H1 (cell line): ENCODE data around the gene SLC38A2. TPM values are rescaled to one million over a fixed set of nuclear protein-coding genes. Genes with fewer than 3 reads are reported as not detected.

ENCODE experiments used
- CTCF ChIA-PET: fragments of 300-600 bp; sonication (Branson Sonifier 250); formaldehyde crosslinking; loops from one replicate; lab custom pipeline; 2021; ENCODE audit not compliant: partially characterized antibody; lab: Charles Lee
- POLR2A ChIA-PET: fragments of 300-600 bp; sonication (Branson Sonifier 250); formaldehyde crosslinking; loops from one replicate; lab custom pipeline; 2021; ENCODE audit warnings: inconsistent platforms; ENCODE audit not compliant: partially characterized antibody; lab: Charles Lee
- DNase-seq, 2 experiments: peaks; one replicate each; pipeline versions ENCODE4 v3.0.0 to v3.0.0-alpha.2; 2010 to 2022; ENCODE audit warnings: low spot score in 2 of 2, low read depth in 1 of 2, mixed read lengths in 1 of 2
- FAIRE-seq: peaks from 2 replicates; lab custom pipeline; 2011; peaks lifted over from hg19 to GRCh38; lab: Jason Lieb, UNC
- H2AFZ ChIP-seq: 2 replicates; pipeline ENCODE4 v1.8.1; 2012; ENCODE audit warnings: low read length, inconsistent platforms
- H2AK5ac ChIP-seq: 2 replicates; pipeline ENCODE4 v1.6.1; 2013; ENCODE audit warnings: low read depth, low read length
- H2BK120ac ChIP-seq: replicated peaks from 2 replicates; pipeline ENCODE3; 2013; ENCODE audit warnings: low read depth, low read length, inconsistent platforms
- H2BK12ac ChIP-seq: 2 replicates; pipeline ENCODE4 v1.6.1; 2013; ENCODE audit warnings: low read depth, low read length
- H2BK15ac ChIP-seq: 2 replicates; pipeline ENCODE4 v1.6.1; 2013; ENCODE audit warnings: low read length
- H2BK20ac ChIP-seq: 2 replicates; pipeline ENCODE4 v1.6.1; 2013; ENCODE audit warnings: low read length
- H2BK5ac ChIP-seq: 2 replicates; pipeline ENCODE4 v1.6.1; 2013; ENCODE audit warnings: low read depth, low read length
- H3K14ac ChIP-seq: 2 replicates; pipeline ENCODE4 v1.6.1; 2013; ENCODE audit warnings: inconsistent platforms; ENCODE audit not compliant: insufficient read length
- H3K18ac ChIP-seq: 2 replicates; pipeline ENCODE4 v1.6.1; 2013; ENCODE audit warnings: low read length; ENCODE audit errors: extremely low read depth
- H3K23ac ChIP-seq: 2 replicates; pipeline ENCODE4 v1.6.1; 2013; ENCODE audit warnings: inconsistent platforms; ENCODE audit not compliant: insufficient read length
- H3K23me2 ChIP-seq: 2 replicates; pipeline ENCODE4 v1.6.1; 2013; ENCODE audit warnings: low read depth, low read length
- H3K27ac ChIP-seq: 2 replicates; pipeline ENCODE4 v1.6.1; 2011; ENCODE audit warnings: low read depth, low read length, inconsistent platforms
- H3K27me3 ChIP-seq, 4 experiments: replicated peaks in 1 of 4; 1 replicate in 1 of 4; 2 replicates in 3 of 4; pipeline versions ENCODE4 v1.6.1 to v1.8.1; 2011 to 2013; ENCODE audit warnings: low read length in 3 of 4, mild to moderate bottlenecking in 3 of 4, inconsistent platforms in 2 of 4, mixed read lengths in 2 of 4, moderate library complexity in 1 of 4; ENCODE audit not compliant: control insufficient read depth in 3 of 4, insufficient read depth in 3 of 4; ENCODE audit errors: extremely low read depth in 1 of 4
- H3K36me3 ChIP-seq, 4 experiments: 2 replicates each; pipeline versions ENCODE4 v1.6.1 to v1.8.1; 2011 to 2013; ENCODE audit warnings: mild to moderate bottlenecking in 4 of 4, low read length in 3 of 4, moderate library complexity in 2 of 4, control low read depth in 1 of 4, inconsistent platforms in 1 of 4; ENCODE audit not compliant: insufficient read depth in 4 of 4, control insufficient read depth in 2 of 4
- H3K4ac ChIP-seq: replicated peaks from 2 replicates; pipeline ENCODE3; 2013; ENCODE audit warnings: low read length, low read depth, mixed read lengths, inconsistent platforms; ENCODE audit not compliant: insufficient read length
- H3K4me1 ChIP-seq, 4 experiments: replicated peaks in 1 of 4; 1 replicate in 1 of 4; 2 replicates in 3 of 4; pipeline versions ENCODE4 v1.6.1 to v1.8.1; 2011 to 2013; ENCODE audit warnings: low read length in 3 of 4, inconsistent platforms in 2 of 4, mixed read lengths in 1 of 4; ENCODE audit not compliant: insufficient read depth in 4 of 4, control insufficient read depth in 3 of 4
- H3K4me2 ChIP-seq, 2 experiments: 2 replicates each; pipeline versions ENCODE4 v1.6.1 to v1.8.1; 2011 to 2013; ENCODE audit warnings: low read depth in 2 of 2, low read length in 2 of 2, control low read depth in 1 of 2, inconsistent platforms in 1 of 2, mild to moderate bottlenecking in 1 of 2; ENCODE audit not compliant: insufficient read depth in 1 of 2
- H3K4me3 ChIP-seq, 4 experiments: fragments of 200-600, 300-600 bp in 1 of 4; sonication (generic), shearing (Covaris generic), sonication (Bioruptor Twin) in 1 of 4; 2 replicates each; pipeline versions ENCODE4 v1.5.1 to v1.8.1; 2011 to 2016; ENCODE audit warnings: low read length in 4 of 4, low read depth in 3 of 4, control low read depth in 2 of 4, inconsistent platforms in 2 of 4, mild to moderate bottlenecking in 2 of 4, mixed read lengths in 1 of 4, moderate library complexity in 1 of 4; ENCODE audit not compliant: insufficient read depth in 2 of 4; ENCODE audit errors: extremely low read depth in 1 of 4
- H3K56ac ChIP-seq: replicated peaks from 2 replicates; pipeline ENCODE3; 2013; ENCODE audit warnings: low read depth, mild to moderate bottlenecking, mixed read lengths, low read length, inconsistent platforms; ENCODE audit not compliant: insufficient read length
- H3K79me1 ChIP-seq: 2 replicates; pipeline ENCODE4 v1.6.1; 2013; ENCODE audit warnings: low read depth, low read length, control low read depth
- H3K79me2 ChIP-seq, 2 experiments: 2 replicates each; pipeline versions ENCODE4 v1.6.1 to v1.8.1; 2012 to 2013; ENCODE audit warnings: low read length in 2 of 2, mild to moderate bottlenecking in 2 of 2, inconsistent platforms in 1 of 2; ENCODE audit not compliant: insufficient read depth in 2 of 2, control insufficient read depth in 1 of 2
- H3K9ac ChIP-seq, 4 experiments: replicated peaks in 1 of 4; 1 replicate in 1 of 4; 2 replicates in 3 of 4; pipeline versions ENCODE4 v1.6.1 to v1.8.1; 2011 to 2013; ENCODE audit warnings: low read depth in 3 of 4, low read length in 3 of 4, control low read depth in 2 of 4, mild to moderate bottlenecking in 2 of 4, moderate library complexity in 2 of 4, inconsistent platforms in 1 of 4; ENCODE audit errors: extremely low read depth in 1 of 4
- H3K9me3 ChIP-seq, 2 experiments: 2 replicates each; pipeline versions ENCODE4 v1.6.1 to v1.8.1; 2012 to 2013; ENCODE audit warnings: mild to moderate bottlenecking in 2 of 2, moderate library complexity in 2 of 2, control low read depth in 1 of 2, inconsistent platforms in 1 of 2, low read depth in 1 of 2, low read length in 1 of 2, mixed read lengths in 1 of 2; ENCODE audit not compliant: insufficient read depth in 2 of 2
- H4K20me1 ChIP-seq, 2 experiments: replicated peaks in 1 of 2; 2 replicates each; pipeline versions ENCODE3 to v1.8.1; 2011 to 2013; ENCODE audit warnings: inconsistent platforms in 2 of 2, low read length in 2 of 2, mild to moderate bottlenecking in 1 of 2; ENCODE audit not compliant: insufficient read depth in 2 of 2, control insufficient read depth in 1 of 2
- H4K5ac ChIP-seq: 2 replicates; pipeline ENCODE4 v1.6.1; 2013; ENCODE audit warnings: low read length, low read depth, mixed read lengths, inconsistent platforms; ENCODE audit not compliant: insufficient read length
- H4K8ac ChIP-seq: 2 replicates; pipeline ENCODE4 v1.8.0; 2013; ENCODE audit warnings: mild to moderate bottlenecking, moderate library complexity, low read length, inconsistent platforms; ENCODE audit not compliant: insufficient read depth; ENCODE audit errors: extremely low read depth
- H4K91ac ChIP-seq: replicated peaks from 2 replicates; pipeline ENCODE3; 2013; ENCODE audit warnings: low read length, mixed read lengths, inconsistent platforms; ENCODE audit not compliant: insufficient read length
- CTBP2 ChIP-seq: IDR thresholded peaks from 2 replicates; pipeline ENCODE4 v1.7.0; 2011; ENCODE audit warnings: borderline replicate concordance, mild to moderate bottlenecking, moderate library complexity, mixed read lengths, low read length; ENCODE audit not compliant: insufficient read depth, insufficient read length
- CTCF ChIP-seq, 3 experiments: IDR thresholded peaks; 1 replicate in 2 of 3; 2 replicates in 1 of 3; pipeline versions ENCODE4 v1.5.1 to v1.6.1; 2011; ENCODE audit warnings: low read length in 3 of 3, mild to moderate bottlenecking in 3 of 3, inconsistent platforms in 2 of 3, low read depth in 1 of 3, moderate library complexity in 1 of 3; ENCODE audit not compliant: insufficient read depth in 1 of 3; ENCODE audit errors: control extremely low read depth in 1 of 3
- EP300 ChIP-seq, 2 experiments: IDR thresholded peaks; 1 replicate in 1 of 2; 2 replicates in 1 of 2; pipeline ENCODE4 v1.6.1; 2011 to 2012; ENCODE audit warnings: low read depth in 2 of 2, low read length in 2 of 2, mild to moderate bottlenecking in 2 of 2, borderline replicate concordance in 1 of 2, inconsistent platforms in 1 of 2, moderate library complexity in 1 of 2
- GTF2F1 ChIP-seq: IDR thresholded peaks from 2 replicates; pipeline ENCODE4 v1.6.1; 2012; ENCODE audit warnings: low read depth, low read length, improper control_type of control experiment, borderline replicate concordance
- NRF1 ChIP-seq: IDR thresholded peaks from 2 replicates; pipeline ENCODE4 v1.6.1; 2011; ENCODE audit warnings: mild to moderate bottlenecking, low read depth, low read length, improper control_type of control experiment
- PHF8 ChIP-seq: fragments of 200-600 bp; sonication (generic); conservative IDR thresholded peaks from 2 replicates; pipeline ENCODE4 v1.7.1; 2012; ENCODE audit warnings: low read depth, mild to moderate bottlenecking, inconsistent platforms, low read length, moderate library complexity
- POLR2AphosphoS5 ChIP-seq: IDR thresholded peaks from 2 replicates; pipeline ENCODE4 v1.6.1; 2011; ENCODE audit warnings: low read depth, low read length
- RFX5 ChIP-seq: IDR thresholded peaks from 2 replicates; pipeline ENCODE4 v1.6.1; 2011; ENCODE audit warnings: low read depth, low read length, improper control_type of control experiment, borderline replicate concordance
- SIRT6 ChIP-seq: IDR thresholded peaks from one replicate; pipeline ENCODE4 v1.7.1; 2012; ENCODE audit warnings: low read length, inconsistent platforms
- SIX5 ChIP-seq: IDR thresholded peaks from 2 replicates; pipeline ENCODE4 v1.6.1; 2011; ENCODE audit warnings: mild to moderate bottlenecking, low read depth, low read length
- WGBS, 2 experiments: shearing (Covaris generic) in 1 of 2; methylation state at CpG; one replicate each; pipeline versions ENCODE4 v1.1.6 to v1.1.7; 2013 to 2015; ENCODE audit warnings: low lambda C conversion rate in 2 of 2, mixed read lengths in 2 of 2, inconsistent platforms in 1 of 2, low coverage in 1 of 2, missing lambda C conversion rate in 1 of 2; ENCODE audit not compliant: insufficient replicate concordance in 2 of 2, insufficient coverage in 1 of 2, insufficient read length in 1 of 2; ENCODE audit errors: extremely low coverage in 1 of 2, missing lambda C conversion rate in 1 of 2; 5-methylcytosine and 5-hydroxymethylcytosine counted together
- polyA plus RNA-seq, 7 experiments: library from polyadenylated mRNA; depleted of rRNA in 3 of 7; stranded (reverse) in 5 of 7; unstranded in 2 of 7; fragments of >200 nt in 5 of 7; fragments of 200-250 nt in 2 of 7; gene quantifications; 1 replicate in 5 of 7; 2 replicates in 1 of 7; 4 replicates in 1 of 7; pipeline versions ENCODE4 v1.2.1 to v1.2.3, GENCODE V29; 2011 to 2013; ENCODE audit warnings: missing spikeins in 2 of 7, mixed read lengths in 2 of 7
- total RNA-seq: library from RNA; stranded (reverse); fragmentation: NEBNext Ultra II Directional; extraction: Animal tissue kit (Norgen Biotek cat#: 25700); gene quantifications from 2 replicates; pipeline ENCODE4 v1.2.1, GENCODE V29; 2021

The SLC38A2 gene
- total and polyA plus RNA-seq, 2 of the 8 experiments (the other 6 are each of a cell fraction or from before 2014, with no cell fraction given): 163 to 684 TPM

GRCh38 chr12:46388427-46389021 lies 16.0 kb upstream of the SLC38A2 start:
- Histone ChIP-seq H3K56ac (no peak overlapping the region), H3K4me1 (peaks cover 10 to 40% (median 24%) of the 10 kb centered on the region in 4 experiments), H3K27ac (no peak overlapping the region), H2BK12ac (no peak overlapping the region), H3K23ac (no peak overlapping the region), H3K14ac (no peak overlapping the region), H3K4me3 (no peak overlapping the region), H3K9ac (no peak overlapping the region), H3K4ac (no peak overlapping the region), H4K8ac (no peak overlapping the region), H2AFZ (no peak overlapping the region), H3K18ac (no peak overlapping the region; the same call in 1 of the 2 replicates), H3K4me2 (no peak overlapping the region; a peak in 1 of 4 replicates), H2BK20ac (no peak overlapping the region), H4K5ac (no peak overlapping the region), H3K79me2 (peaks cover 3 to 29% of the 10 kb centered on the region in 2 experiments; a peak in 2 of 4 replicates), H2BK5ac (no peak overlapping the region; the same call in 1 of the 2 replicates), H3K27me3 (no peaks in the 10 kb centered on the region), H4K20me1 (no peaks in the 10 kb centered on the region), H3K9me3 (no peaks in the 10 kb centered on the region), H2BK120ac (no peak overlapping the region), H4K91ac (no peak overlapping the region), H2AK5ac (no peak overlapping the region), H3K36me3 (peaks cover 0 to 16% (median 5%) of the 10 kb centered on the region in 4 experiments; a peak in 4 of 8 replicates), H3K23me2 (0 out of 2 replicates have a peak, but pooled peaks cover 2% of the 10 kb centered on the region), H3K79me1 (peaks cover 2% of the 10 kb centered on the region; the same call in 1 of the 2 replicates), H2BK15ac (no peak overlapping the region)
- POLR2A ChIA-PET: interaction anchor here (1.1 to 15.4 kb wide), 5 partner anchors 9 to 42 kb away, joined by 3 to 233 read pairs (median 5); partner anchors contain the start of gene SLC38A2
- no peak for DNase-seq
- WGBS, 2 experiments: 91% methylated on average over 3 of the region's 3 CpGs; no CpG with 5 or more reads in 1 of the 2 experiments
- no peak for FAIRE-seq
- CTCF ChIA-PET: interaction anchor here (1.9 kb wide), 1 partner anchor 273 kb away, joined by 5 read pairs; no protein-coding TSS in a partner anchor
- TF ChIP-seq EP300 (IDR thresholded peaks at IDR 0.05; ENCODE audit: borderline replicate concordance in 1 of 2, low read depth in 2 of 2, low read length in 2 of 2) (no peak), CTBP2 (no peak), SIRT6 (no peak), POLR2AphosphoS5 (no peak), GTF2F1 (no peak), CTCF (IDR thresholded peaks at IDR 0.05; ENCODE audit: control extremely low read depth in 1 of 3, insufficient read depth in 1 of 3, low read depth in 1 of 3, low read length in 3 of 3) (no peak), SIX5 (no peak), PHF8 (no peak), RFX5 (no peak), NRF1 (no peak)
